ENCODE data around the gene HOXC5. TPM values are rescaled to one million over a fixed set of nuclear protein-coding genes. Genes with fewer than 3 reads are reported as not detected.
A peak's percentile ranks its signal among the peaks of the same experiment; 100 is the strongest.

The HOXC5 gene
- total RNA-seq, 1 donor from 2014 or later = not detected

DNA sequence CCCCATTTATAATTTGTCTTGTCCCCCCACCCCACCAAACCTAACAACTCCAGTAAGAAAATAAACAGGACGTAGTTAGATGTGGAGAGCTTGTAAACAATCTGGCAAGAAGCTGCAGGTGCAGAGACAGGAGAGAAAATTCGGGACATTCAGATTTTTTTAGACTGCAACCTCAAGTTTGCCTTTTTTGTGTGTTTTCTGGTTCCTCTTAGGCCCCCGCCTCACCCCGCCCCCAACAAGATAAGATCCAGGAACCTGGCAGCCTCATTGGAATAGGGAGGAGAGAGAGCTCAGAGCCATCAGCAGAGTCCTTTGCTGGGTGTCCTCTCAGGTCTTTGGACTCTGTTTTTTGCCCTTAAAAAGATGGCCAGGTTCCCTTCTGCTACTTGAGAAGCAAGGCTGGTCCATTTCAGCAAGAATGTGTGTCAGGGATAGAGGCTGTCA lies 45.0 kb upstream of the HOXC5 start:
- DNase-seq (ENCODE audit: low read depth) (no peak), FAIRE-seq (no peak)
- H3K4me1 Mint-ChIP-seq (ENCODE audit: low read depth, unreplicated experiment) = no peaks in the 10 kb centered on the region
- peaks cover 31% of the 10 kb centered on the region for H3K9me3 Mint-ChIP-seq (ENCODE audit: unreplicated experiment)
- Histone ChIP-seq H3K4me2 (ENCODE audit: low read length) (no peak overlapping the region), H3K4me1 (ENCODE audit: insufficient read depth, low read length) (no peaks in the 10 kb centered on the region), H3K36me3 (ENCODE audit: insufficient read depth, low read length) (no peaks in the 10 kb centered on the region), H3K79me2 (ENCODE audit: insufficient read depth, low read length) (no peaks in the 10 kb centered on the region), H2AFZ (ENCODE audit: low read depth, low read length) (no peak overlapping the region), H3K27me3 (ENCODE audit: insufficient read depth, low read length) (peaks cover 91% of the 10 kb centered on the region), H3K4me3 (ENCODE audit: insufficient read depth, low read depth, low read length) (no peak overlapping the region), H3K9ac (ENCODE audit: low read length) (no peak overlapping the region), H3K9me3 (ENCODE audit: insufficient read depth, low read depth, low read length) (peaks cover 3% of the 10 kb centered on the region), H3K27ac (ENCODE audit: low read depth, low read length) (no peak overlapping the region), H4K20me1 (ENCODE audit: insufficient read depth, low read length) (no peaks in the 10 kb centered on the region)
- TF ChIP-seq EZH2 (IDR thresholded peaks at IDR 0.05; ENCODE audit: insufficient read depth, low read length) = no peak
- TF ChIP-seq, protein P1, sequence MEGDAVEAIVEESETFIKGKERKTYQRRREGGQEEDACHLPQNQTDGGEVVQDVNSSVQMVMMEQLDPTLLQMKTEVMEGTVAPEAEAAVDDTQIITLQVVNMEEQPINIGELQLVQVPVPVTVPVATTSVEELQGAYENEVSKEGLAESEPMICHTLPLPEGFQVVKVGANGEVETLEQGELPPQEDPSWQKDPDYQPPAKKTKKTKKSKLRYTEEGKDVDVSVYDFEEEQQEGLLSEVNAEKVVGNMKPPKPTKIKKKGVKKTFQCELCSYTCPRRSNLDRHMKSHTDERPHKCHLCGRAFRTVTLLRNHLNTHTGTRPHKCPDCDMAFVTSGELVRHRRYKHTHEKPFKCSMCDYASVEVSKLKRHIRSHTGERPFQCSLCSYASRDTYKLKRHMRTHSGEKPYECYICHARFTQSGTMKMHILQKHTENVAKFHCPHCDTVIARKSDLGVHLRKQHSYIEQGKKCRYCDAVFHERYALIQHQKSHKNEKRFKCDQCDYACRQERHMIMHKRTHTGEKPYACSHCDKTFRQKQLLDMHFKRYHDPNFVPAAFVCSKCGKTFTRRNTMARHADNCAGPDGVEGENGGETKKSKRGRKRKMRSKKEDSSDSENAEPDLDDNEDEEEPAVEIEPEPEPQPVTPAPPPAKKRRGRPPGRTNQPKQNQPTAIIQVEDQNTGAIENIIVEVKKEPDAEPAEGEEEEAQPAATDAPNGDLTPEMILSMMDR (IDR thresholded peaks at IDR 0.05; ENCODE audit: insufficient read depth, low read depth, low read length) = no peak
- H3K36me3 Mint-ChIP-seq (ENCODE audit: low read depth, unreplicated experiment) = no peaks in the 10 kb centered on the region
- no peak overlapping the region for H3K4me3 Mint-ChIP-seq (ENCODE audit: unreplicated experiment)
- no peak overlapping the region for H3K27ac Mint-ChIP-seq (ENCODE audit: unreplicated experiment)
- peaks cover 87% of the 10 kb centered on the region for H3K27me3 Mint-ChIP-seq (ENCODE audit: low read depth, unreplicated experiment)

DNA sequence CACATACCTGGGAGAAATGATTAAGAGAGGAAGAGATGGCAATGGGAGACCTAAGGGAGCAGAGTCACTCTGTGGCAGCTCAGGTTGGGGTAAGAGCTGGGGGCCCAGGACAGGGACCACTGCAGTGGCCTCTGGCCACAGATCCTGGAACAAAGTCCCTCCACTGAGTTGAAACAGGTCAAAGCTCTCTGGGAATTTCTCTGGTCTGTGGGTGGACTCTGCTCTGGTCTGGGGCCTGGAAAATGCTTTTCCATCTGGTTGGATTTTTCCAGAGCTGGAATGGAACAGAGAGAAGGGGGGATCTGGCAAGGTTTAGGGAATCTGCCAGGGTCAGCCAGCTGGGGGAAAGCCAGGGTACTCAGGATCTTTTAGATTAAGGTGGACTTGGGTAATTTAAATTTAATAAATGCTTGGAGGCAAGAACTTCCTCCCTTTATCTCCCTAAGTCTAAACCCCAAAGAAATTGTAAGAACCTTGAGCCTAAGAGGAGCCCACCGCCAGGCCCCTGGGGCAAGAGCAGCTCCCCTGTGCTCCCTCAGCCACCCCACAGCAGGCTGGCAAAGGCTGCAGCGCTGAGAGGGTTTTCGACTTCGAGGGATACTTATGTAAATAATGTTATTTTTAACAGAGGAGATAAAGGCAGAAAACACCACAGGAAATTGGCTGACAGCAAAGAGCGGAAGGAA lies 44.2 kb upstream of the HOXC5 start:
- Histone ChIP-seq H3K27me3 (ENCODE audit: insufficient read depth, low read length) (peaks cover 91% of the 10 kb centered on the region), H3K27ac (ENCODE audit: low read depth, low read length) (no peak overlapping the region), H3K36me3 (ENCODE audit: insufficient read depth, low read length) (no peaks in the 10 kb centered on the region), H3K4me1 (ENCODE audit: insufficient read depth, low read length) (no peaks in the 10 kb centered on the region), H3K9ac (ENCODE audit: low read length) (no peak overlapping the region), H2AFZ (ENCODE audit: low read depth, low read length) (no peak overlapping the region), H3K9me3 (ENCODE audit: insufficient read depth, low read depth, low read length) (peaks cover 7% of the 10 kb centered on the region), H3K79me2 (ENCODE audit: insufficient read depth, low read length) (no peaks in the 10 kb centered on the region), H4K20me1 (ENCODE audit: insufficient read depth, low read length) (no peaks in the 10 kb centered on the region), H3K4me3 (ENCODE audit: insufficient read depth, low read depth, low read length) (no peak overlapping the region), H3K4me2 (ENCODE audit: low read length) (no peak overlapping the region)
- Mint-ChIP-seq H3K27ac (ENCODE audit: unreplicated experiment) (no peak overlapping the region), H3K4me1 (ENCODE audit: low read depth, unreplicated experiment) (no peaks in the 10 kb centered on the region), H3K36me3 (ENCODE audit: low read depth, unreplicated experiment) (no peaks in the 10 kb centered on the region), H3K9me3 (ENCODE audit: unreplicated experiment) (peaks cover 32% of the 10 kb centered on the region), H3K27me3 (ENCODE audit: low read depth, unreplicated experiment) (peaks cover 87% of the 10 kb centered on the region), H3K4me3 (ENCODE audit: unreplicated experiment) (no peak overlapping the region)
- peak; percentile 15 for TF ChIP-seq EZH2 (IDR thresholded peaks at IDR 0.05; ENCODE audit: insufficient read depth, low read length)
- TF ChIP-seq, protein P1 (IDR thresholded peaks at IDR 0.05; ENCODE audit: insufficient read depth, low read depth, low read length) = no peak
- DNase-seq (ENCODE audit: low read depth) = no peak
- FAIRE-seq = no peak
